ENCODE data around the gene PSD4. TPM values are rescaled to one million over a fixed set of nuclear protein-coding genes. Genes with fewer than 3 reads are reported as not detected.

The PSD4 gene
- total and polyA plus RNA-seq, 2 of the 8 experiments (the other 6 are each of a cell fraction or from before 2014, with no cell fraction given): 0.53 to 1.2 TPM

GRCh38 chr2:113232740-113233139 is 59.0 kb downstream of the PSD4 start (continued):
- no peak for TF ChIP-seq RXRA (IDR thresholded peaks at IDR 0.05; ENCODE audit: insufficient read depth, low read depth, low read length)
